Mesenteric fat pad (tissue), 1 donor: Measurements from ENCODE around the gene DPEP3. TPM values are rescaled to one million over a fixed set of nuclear protein-coding genes. Genes with fewer than 3 reads are reported as not detected.

Experiments
- DNase-seq: peaks from one replicate; pipeline ENCODE4 v3.0.0-alpha.2; 2020; ENCODE audit warnings: low spot score
- total RNA-seq: library from RNA; stranded (reverse); fragmentation: NEBNext Ultra II Directional; extraction: Animal tissue kit (Norgen Biotek cat#: 25700); gene quantifications from one replicate; pipeline ENCODE4 v1.2.1, GENCODE V29; 2021
- donor health status: DM: yes; HTN: yes; CAD: no.

DPEP3 gene
- total RNA-seq, 1 donor from 2014 or later, result 0.16 TPM

DNA sequence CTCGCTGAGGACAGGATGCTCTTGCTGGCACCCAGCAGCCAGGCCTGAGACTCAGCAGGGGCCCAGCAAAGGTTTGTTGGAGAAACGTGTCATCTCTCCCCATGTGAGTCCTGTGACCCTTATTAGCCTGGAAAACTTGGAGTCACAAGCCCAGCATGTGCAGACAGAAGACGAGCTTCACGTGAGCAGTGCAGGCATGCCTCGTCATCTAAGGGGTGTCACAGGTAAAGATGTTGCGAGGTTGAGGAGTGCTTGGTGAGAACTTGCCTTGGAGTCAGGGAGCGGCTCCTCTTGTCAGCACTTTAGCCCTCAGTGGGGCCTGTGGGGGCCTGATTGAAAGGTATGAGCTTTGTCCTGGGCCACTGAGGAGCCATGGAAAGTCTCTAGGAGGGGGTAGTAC lies 46.5 kb downstream of the DPEP3 start:
- no peak for DNase-seq

DNA sequence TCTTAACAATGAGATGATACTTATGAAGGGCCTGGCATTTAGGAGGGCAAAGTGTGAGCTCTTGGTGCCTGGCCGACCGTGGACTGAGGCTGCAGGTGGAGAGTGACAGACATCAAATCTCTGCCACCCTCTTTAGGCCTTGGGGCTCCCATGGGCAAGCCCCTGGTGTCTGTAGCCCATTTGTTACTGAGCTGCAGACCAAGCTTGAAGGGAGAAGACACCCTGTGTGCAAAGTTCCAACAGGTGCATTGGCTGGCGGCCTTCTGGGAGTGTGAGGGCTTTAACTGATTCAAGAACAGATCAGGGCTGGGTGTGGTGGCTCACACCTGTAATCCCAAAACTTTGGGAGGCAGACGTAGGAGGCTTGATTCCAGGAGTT lies 47.8 kb downstream of the DPEP3 start:
- DNase-seq, result no peak

DNA sequence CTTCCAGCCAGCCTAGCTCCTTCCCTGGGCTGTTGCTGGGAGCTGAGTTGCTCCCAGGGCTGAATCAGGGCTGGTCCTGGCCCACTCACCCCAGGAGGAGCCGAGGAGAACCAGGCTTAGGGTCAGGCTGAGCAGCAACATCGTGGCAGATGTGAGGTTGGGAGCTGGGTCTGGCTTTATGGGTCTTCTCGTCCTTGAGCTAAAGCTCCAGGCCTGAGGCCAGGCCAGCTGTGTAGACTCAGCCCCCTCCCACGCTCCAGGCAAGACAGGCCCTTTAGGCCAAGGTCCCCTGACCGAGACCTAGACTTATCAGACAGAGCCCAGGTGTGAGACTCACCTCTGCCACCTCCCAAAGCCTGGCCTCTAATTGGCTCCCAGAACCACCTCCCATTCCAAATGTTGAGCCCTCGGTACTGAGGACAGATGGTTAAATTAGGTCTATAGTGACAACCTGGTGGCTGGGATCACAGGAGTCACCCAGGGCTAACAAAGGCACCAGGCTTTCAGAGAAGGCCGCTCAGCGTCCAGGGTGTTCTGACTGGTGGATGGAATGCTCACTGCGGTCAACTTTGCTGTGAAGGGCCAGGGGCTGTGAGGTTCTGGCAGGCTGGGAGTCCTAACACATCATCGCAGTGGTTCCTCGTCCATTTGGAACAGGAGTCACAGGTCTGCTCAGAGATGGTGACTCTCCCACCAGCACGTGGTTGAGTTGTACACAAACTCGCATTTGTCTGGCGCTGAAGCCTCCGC lies 48.4 kb downstream of the DPEP3 start, which contains the start of gene CTRL:
Gene CTRL (minus strand): TSS at position 151 of the 750 bp plus-strand sequence. CDS start 10 bp downstream, at position 141.
- no peak for DNase-seq

DNA sequence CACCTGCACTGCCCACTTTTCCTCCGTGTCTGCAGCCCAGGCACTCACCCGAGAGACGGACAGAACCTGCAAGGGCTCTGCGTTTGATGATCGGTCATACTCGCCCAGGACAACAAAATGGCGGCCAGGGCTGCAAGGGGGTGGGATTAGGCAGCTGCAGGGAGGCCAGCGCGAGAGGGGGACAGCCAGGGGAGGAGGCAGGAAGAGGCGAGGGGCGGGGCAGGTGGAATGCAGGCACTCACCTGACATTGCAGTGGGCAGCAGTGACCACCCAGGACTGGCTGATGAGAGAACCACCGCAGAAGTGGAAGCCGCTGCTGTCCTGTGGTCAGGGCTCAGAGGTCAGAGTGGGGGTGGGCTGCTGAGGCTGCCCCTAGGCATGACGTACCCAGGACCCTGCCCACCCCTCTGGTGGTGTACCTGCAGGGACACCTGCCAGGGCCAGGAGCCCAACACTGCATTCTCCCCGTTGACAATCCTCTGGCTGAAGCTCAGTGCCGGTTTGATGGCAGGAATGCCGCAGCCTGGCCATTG lies 49.6 kb downstream of the DPEP3 start:
- no peak for DNase-seq

DNA sequence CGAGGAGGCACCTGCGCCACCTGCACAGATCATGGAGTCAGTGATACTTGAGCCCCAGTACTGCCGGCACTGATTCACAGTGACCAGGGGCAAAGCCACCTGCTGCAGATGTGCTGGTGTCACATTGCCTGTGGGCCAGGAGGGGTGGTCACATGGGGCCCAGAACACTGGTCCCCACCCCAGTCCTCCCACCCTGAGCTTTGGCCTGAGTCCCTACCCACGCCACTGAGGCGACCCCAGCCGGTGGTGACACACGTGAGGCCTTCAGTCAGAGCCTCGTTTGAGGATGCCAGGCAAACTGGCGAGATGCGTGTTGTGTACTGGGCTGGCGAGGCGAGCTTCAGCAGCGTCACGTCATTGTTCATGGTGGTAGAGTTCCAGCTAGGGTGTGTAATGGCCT lies 50.1 kb downstream of the DPEP3 start:
- DNase-seq, result no peak

DNA sequence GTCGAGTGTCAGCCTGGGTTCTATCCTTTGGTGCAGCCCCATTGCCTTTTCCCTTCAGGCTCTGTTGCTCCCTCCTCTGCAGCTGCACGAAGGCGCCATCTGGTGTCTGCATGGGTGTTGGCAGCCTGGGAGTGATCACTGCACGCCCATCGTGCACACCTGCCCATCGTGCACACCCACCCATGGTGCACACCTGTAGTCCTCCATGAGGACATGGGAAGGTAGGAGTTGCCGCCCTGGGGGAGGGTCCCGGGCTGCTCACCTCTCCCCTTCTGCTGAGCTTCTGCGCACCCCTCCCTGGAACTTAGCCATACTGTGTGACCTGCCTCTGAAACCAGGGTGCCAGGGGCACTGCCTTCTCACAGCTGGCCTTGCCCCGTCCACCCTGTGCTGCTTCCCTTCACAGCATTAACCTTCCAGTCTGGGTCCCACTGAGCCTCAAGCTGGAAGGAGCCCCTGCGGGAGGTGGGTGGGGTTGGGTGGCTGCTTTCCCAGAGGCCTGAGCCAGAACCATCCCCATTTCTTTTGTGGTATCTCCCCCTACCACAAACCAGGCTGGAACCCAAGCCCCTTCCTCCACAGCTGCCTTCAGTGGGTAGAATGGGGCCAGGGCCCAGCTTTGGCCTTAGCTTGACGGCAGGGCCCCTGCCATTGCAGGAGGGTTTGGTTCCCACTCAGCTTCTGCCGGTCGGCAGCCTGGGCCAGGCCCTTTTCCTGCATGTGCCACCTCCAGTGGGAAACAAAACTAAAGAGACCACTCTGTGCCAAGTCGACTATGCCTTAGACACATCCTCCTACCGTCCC lies 51.5 kb downstream of the DPEP3 start:
- no peak for DNase-seq

DNA sequence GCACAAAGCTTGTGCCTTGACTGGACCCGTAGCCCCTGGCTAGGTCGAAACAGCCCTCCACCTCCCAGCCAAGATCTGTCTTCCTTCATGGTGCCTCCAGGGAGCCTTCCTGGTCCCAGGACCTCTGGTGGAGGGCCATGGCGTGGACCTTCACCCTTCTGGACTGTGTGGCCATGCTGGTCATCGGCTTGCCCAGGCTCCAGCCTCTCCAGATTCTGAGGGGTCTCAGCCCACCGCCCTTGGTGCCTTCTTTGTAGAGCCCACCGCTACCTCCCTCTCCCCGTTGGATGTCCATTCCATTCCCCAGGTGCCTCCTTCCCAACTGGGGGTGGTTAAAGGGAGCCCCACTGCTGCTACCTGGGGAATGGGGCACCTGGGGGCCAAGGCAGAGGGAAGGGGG lies 52.2 kb downstream of the DPEP3 start:
- no peak for DNase-seq

DNA sequence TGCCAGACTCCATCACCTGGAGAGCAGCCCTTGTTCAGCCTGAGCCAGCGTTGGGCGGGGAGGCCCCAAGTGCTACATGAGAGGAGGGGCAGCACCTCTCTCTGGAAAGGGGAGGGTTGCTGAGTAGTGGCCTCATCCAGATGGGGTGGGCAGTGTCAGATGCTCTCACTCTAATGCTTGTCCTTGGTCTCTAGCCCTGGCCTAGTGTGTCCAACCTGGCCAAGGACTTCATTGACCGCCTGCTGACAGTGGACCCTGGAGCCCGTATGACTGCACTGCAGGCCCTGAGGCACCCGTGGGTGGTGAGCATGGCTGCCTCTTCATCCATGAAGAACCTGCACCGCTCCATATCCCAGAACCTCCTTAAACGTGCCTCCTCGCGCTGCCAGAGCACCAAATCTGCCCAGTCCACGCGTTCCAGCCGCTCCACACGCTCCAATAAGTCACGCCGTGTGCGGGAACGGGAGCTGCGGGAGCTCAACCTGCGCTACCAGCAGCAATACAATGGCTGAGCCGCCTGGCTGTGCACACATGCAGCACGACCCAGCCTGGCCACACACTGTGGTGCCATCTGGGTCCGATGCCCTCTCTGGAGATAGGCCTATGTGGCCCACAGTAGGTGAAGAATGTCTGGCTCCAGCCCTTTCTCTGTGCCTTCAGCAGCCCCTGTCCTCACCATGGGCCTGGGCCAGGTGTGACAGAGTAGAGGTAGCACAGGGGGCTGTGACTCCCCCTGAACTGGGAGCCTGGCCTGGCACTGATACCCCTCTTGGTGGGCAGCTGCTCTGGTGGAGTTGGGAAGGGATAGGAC lies 53.0 kb downstream of the DPEP3 start:
- DNase-seq, result no peak

DNA sequence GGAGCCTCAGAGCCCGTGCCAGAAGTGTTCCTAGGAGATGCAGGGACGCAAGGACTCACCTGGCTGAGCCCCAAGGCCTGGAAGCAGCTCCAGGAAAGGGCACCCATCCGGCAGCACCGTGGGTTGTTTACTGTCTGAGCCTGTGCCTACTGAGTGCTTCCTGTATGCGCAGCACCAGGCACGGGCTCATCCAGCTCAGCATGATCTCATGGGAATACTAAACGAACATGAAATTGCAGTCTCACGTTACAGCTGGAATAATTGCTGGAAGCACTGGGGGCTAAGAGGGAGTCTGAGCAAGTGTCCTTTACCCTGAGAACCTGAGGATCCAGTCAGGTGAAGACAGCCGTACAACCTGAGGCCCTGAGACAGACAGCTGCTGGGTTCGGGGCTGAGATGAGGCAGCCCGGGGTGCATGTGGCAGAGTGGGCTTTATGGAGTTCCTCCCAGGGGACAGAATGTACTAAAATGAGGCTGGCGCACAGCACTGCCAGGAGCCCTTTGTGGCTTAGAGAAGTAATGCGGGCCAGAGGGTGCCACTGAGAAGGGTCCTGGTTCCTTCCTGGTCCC lies 54.0 kb downstream of the DPEP3 start:
- no peak for DNase-seq

Other genes with a start within 250 kb of the DPEP3 start
- gene RANBP10, start 173.9 kb downstream of the DPEP3 start, total RNA-seq, result 14.5 TPM
- 1.1 TPM for gene TSNAXIP1, start 173.6 kb downstream of the DPEP3 start, total RNA-seq
- gene THAP11, start 138.2 kb downstream of the DPEP3 start, total RNA-seq, result 21.6 TPM
- gene NUTF2, start 133.6 kb downstream of the DPEP3 start, total RNA-seq, result 87.6 TPM
- 35.5 TPM for gene CENPT, start 132.8 kb downstream of the DPEP3 start, total RNA-seq
- gene EDC4, start 107.4 kb downstream of the DPEP3 start, total RNA-seq, result 41.3 TPM
- gene NRN1L, start 95.6 kb downstream of the DPEP3 start, total RNA-seq, result not detected
- 28.6 TPM for gene PSKH1, start 87.2 kb downstream of the DPEP3 start, total RNA-seq
- gene CTRL, start 48.6 kb downstream of the DPEP3 start, total RNA-seq, result 1.3 TPM
- 53.8 TPM for gene PSMB10, start 43.6 kb downstream of the DPEP3 start, total RNA-seq
- gene LCAT, start 36.4 kb downstream of the DPEP3 start, total RNA-seq, result 32.1 TPM
- 113 TPM for gene SLC12A4, start 11.9 kb downstream of the DPEP3 start, total RNA-seq
- 1.5 TPM for gene DPEP2, start 19.0 kb upstream of the DPEP3 start, total RNA-seq
- gene DPEP2NB, start 35.4 kb upstream of the DPEP3 start, total RNA-seq, result not detected
- 7.8 TPM for gene DDX28, start 42.7 kb upstream of the DPEP3 start, total RNA-seq
- gene DUS2, start 42.8 kb upstream of the DPEP3 start, total RNA-seq, result 17.4 TPM
- gene NFATC3, start 104.9 kb upstream of the DPEP3 start, total RNA-seq, result 38.2 TPM